Measurements from ENCODE around the gene LHFPL4. TPM values are rescaled to one million over a fixed set of nuclear protein-coding genes. Genes with fewer than 3 reads are reported as not detected.
"Not testable (repeated sequence)": the region's sequence is repeated elsewhere in the genome, so short reads cannot be mapped to it uniquely, and the experiment has no call there.

Gene LHFPL4
- total and polyA plus RNA-seq, 2 donors: 0.09 to 0.58 TPM

DNA sequence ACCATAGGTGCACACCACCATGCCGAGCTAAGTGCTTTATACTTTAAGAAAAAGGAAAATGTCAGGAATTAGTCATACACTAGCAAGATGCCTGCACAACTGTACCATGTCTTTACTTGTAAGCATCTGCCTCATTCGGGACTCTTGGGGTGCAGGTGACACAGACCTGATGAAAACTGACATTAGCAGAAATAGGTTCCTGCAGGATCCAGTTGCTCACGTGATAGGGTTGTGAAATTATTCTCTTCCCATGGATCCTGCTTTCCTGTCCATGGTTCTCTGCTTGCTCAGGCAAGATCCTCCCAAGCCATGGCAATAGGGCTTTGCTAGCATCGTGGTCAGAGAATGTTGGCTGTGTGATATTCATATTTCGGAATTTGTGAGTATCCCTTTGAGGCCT lies 10.2 kb upstream of the LHFPL4 start:
- Histone ChIP-seq H3K27ac (ENCODE audit: low read depth) (no peak overlapping the region), H3K4me3 (ENCODE audit: low read depth, low read length) (no peak overlapping the region), H3K4me1 (ENCODE audit: insufficient read depth) (no peaks in the 10 kb centered on the region), H3K36me3 (ENCODE audit: insufficient read depth) (no peaks in the 10 kb centered on the region)
- no peak for DNase-seq (ENCODE audit: extremely low spot score)
- 77% methylated on average over 5 of the region's 5 CpGs for WGBS

DNA sequence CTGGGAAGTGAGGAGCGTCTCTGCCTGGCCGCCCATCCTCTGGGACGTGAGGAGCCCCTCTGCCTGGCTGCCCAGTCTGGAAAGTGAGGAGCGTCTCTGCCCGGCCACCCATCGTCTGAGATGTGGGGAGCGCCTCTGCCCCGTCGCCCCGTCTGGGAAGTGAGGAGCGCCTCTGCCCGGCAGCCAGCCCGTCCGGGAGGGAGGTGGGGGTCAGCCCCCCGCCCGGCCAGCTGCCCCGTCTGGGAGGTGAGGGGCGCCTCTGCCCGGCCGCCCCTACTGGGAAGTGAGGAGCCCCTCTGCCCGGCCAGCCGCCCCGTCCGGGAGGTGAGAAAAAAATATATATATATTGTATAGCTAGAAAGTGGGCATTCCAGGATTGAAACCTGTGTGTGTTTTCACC lies 6.4 kb upstream of the LHFPL4 start:
- H3K36me3 ChIP-seq (ENCODE audit: insufficient read depth); H3K4me3 ChIP-seq (ENCODE audit: low read depth, low read length); DNase-seq (ENCODE audit: extremely low spot score); H3K27ac ChIP-seq (ENCODE audit: low read depth); H3K4me1 ChIP-seq (ENCODE audit: insufficient read depth): not testable (repeated sequence)
- WGBS: 96% methylated on average over 24 of the region's 24 CpGs

DNA sequence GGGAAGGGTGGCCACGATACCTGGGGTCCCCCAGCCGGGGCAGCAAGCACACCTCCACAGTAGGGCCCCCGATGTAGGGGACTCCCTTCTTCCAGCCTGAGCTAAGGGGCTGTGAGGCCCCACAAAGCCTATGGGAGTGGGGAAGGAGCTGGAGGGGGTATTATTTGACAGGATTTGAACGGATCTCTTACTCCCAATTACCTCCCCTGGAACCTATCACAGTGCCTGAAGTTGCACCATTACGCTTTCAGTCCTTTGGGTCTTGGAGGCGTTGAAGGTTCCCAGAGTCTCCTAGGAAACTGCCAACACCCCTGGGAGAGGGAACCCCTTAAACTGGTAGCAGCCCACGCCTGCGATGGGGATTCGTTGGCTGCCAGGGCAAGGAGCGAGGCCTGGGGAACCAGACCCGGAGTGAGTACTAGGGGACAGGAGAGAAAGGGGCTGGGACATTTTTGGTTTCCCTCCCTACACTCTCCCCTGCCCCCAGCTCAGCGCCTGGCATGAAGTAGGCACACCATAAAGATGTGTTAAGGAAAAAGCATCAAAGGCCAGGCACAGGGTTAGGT lies 409 bp upstream of the LHFPL4 start:
- no peaks in the 10 kb centered on the region for H3K36me3 ChIP-seq (ENCODE audit: insufficient read depth)
- no peaks in the 10 kb centered on the region for H3K4me1 ChIP-seq (ENCODE audit: insufficient read depth)
- WGBS: 26% methylated on average over 12 of the region's 12 CpGs
- no peak overlapping the region for H3K4me3 ChIP-seq (ENCODE audit: low read depth, low read length)
- H3K27ac ChIP-seq (ENCODE audit: low read depth): no peak overlapping the region
- DNase-seq (ENCODE audit: extremely low spot score): no peak

DNA sequence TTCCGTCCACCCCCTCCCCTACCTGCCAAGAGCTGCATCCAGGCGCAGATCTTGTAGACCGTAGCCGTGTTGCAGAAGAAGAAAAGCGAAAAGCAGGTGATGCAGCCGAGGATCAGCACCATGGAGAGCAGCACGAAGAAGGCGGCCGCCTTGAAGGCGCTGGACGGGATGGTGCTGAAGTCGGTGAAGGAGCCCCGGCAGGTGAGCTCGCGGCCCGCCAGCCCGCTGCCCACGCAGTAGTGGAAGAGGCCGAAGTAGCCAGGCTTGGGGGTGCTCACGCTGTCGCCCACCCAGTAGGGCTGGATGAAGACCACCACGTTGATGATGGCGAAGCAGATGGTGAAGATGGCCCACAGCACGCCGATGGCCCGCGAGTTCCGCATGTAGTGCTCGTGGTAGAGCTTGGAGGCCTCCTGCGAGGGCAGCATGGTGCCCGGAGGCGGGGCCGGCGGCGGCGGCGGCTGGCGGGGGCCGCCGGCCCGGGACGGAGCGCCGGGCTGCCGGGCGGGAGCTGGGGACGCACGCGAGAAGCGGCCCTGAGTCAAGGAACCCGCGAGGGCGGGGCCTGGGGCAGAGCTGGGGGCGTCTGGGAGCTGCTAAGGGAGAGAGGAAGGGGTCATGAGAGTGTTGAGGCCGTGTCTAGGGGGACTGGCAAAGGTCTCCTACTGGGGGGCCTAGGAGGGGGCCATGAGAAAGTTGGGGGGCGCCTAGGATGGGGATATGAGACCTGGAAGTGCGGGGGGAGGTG lies 1.2 kb downstream of the LHFPL4 start:
- WGBS: 4% methylated on average over 57 of the region's 57 CpGs
- H3K4me3 ChIP-seq (ENCODE audit: low read depth, low read length): no peak overlapping the region
- no peaks in the 10 kb centered on the region for H3K36me3 ChIP-seq (ENCODE audit: insufficient read depth)
- H3K27ac ChIP-seq (ENCODE audit: low read depth): no peak overlapping the region
- no peak for DNase-seq (ENCODE audit: extremely low spot score)
- H3K4me1 ChIP-seq (ENCODE audit: insufficient read depth): no peaks in the 10 kb centered on the region

DNA sequence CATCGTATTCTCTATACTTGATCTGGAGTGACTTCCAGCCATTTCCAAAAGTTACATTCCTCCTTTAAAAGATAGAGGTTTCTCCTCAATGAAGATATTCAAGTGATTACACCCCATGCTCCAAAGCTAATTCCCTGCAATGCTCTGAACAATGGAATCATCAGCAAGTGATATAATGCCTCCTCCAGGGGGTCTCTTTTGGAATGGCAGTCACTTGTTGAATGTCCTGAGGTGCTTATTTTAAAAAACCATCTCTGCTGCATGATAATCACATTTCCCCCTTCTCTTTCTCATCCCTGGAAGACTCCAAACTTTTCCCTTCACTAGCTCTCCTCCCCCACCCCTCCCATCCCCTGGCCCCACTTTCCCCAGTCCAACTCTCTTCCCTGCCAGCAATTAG lies 2.6 kb downstream of the LHFPL4 start:
- no peaks in the 10 kb centered on the region for H3K4me1 ChIP-seq (ENCODE audit: insufficient read depth)
- H3K27ac ChIP-seq (ENCODE audit: low read depth): no peak overlapping the region
- 82% methylated on average over 1 of the region's 1 CpG for WGBS
- DNase-seq (ENCODE audit: extremely low spot score): no peak
- no peaks in the 10 kb centered on the region for H3K36me3 ChIP-seq (ENCODE audit: insufficient read depth)
- H3K4me3 ChIP-seq (ENCODE audit: low read depth, low read length): no peak overlapping the region

DNA sequence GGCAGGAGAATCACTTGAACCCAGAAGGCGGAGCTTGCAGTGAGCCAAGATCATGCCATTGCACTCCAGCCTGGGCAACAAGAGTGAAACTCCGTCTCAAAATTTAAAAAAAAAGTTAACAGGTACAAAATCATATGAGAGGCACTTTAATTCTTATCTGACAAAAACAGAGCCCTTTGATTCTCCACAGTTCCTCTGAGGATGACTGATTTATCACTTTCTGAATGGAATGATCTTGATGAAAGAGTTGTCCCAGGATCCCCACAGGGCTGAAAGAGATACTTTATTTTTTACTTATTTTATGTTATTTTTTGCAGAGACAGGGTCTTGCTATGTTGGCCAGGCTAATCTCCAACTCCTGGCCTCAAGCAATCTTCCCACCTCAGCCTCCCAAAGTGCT lies 4.0 kb downstream of the LHFPL4 start:
- WGBS: 89% methylated on average over 2 of the region's 2 CpGs
- Histone ChIP-seq H3K36me3 (ENCODE audit: insufficient read depth) (no peaks in the 10 kb centered on the region), H3K27ac (ENCODE audit: low read depth) (no peak overlapping the region), H3K4me1 (ENCODE audit: insufficient read depth) (no peaks in the 10 kb centered on the region), H3K4me3 (ENCODE audit: low read depth, low read length) (no peak overlapping the region)
- DNase-seq (ENCODE audit: extremely low spot score): no peak

DNA sequence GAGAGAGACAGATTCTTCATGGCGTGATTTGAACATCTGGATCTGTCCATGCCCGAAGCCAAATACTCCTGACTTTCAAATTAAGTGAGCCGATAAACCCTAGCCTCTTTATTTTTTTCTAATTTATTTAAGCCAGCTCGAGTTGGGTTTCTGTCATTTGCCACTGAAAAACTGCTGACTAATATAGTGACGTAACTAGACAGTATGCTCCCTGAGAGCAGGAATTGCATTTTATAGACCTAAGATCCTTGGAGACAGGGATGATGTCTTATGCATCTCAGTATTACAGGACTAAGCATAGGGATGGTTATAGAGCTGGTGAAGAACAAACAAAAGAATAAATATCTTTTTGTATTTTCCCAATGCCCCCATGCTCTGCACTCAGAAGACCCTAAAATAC lies 4.6 kb downstream of the LHFPL4 start:
- 82% methylated on average over 5 of the region's 5 CpGs for WGBS
- Histone ChIP-seq H3K27ac (ENCODE audit: low read depth) (no peak overlapping the region), H3K36me3 (ENCODE audit: insufficient read depth) (no peaks in the 10 kb centered on the region), H3K4me3 (ENCODE audit: low read depth, low read length) (no peak overlapping the region), H3K4me1 (ENCODE audit: insufficient read depth) (no peaks in the 10 kb centered on the region)
- DNase-seq (ENCODE audit: extremely low spot score): no peak

DNA sequence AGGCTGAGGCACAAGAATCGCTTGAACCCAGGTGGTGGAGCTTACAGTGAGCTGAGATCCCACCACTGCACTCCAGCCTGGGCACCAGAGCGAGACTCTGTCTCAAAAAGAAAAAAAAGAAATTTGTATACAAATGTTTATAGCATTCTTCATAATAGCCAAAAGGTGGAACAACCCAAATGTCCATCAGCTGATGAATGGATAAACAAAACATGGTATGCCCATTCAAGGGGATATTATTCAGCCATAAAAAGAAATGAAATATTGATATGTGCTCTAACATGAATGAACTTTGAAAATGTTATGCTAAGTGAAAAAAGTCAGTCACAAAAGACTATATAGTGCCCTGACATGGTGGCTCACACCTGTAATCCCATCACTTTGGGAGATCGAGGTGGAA lies 11.4 kb downstream of the LHFPL4 start:
- Histone ChIP-seq H3K27ac (ENCODE audit: low read depth) (no peak overlapping the region), H3K4me3 (ENCODE audit: low read depth, low read length) (no peak overlapping the region), H3K36me3 (ENCODE audit: insufficient read depth) (no peaks in the 10 kb centered on the region), H3K4me1 (ENCODE audit: insufficient read depth) (no peaks in the 10 kb centered on the region)
- DNase-seq (ENCODE audit: extremely low spot score): no peak
- WGBS: 94% methylated on average over 3 of the region's 3 CpGs

DNA sequence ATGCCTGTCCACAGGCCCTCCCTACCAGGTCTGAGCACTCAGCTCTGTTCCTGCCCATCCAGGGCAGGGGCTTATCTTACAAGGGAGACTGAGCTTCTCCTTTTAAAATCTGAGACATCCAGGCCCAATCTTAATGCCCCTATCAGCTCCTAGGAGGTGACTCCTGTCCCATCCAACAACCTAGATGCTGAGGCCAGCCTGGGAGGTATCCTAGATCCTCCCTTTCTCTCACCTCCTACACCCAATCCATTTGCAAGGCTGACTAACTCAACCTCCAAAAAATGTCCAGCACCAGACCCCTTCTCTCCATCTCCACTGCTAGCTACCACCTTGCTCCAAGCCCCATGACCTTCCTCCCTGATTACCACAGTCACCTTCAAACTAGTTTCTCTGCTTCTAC lies 17.4 kb downstream of the LHFPL4 start:
- Histone ChIP-seq H3K36me3 (ENCODE audit: insufficient read depth) (no peaks in the 10 kb centered on the region), H3K27ac (ENCODE audit: low read depth) (no peak overlapping the region), H3K4me1 (ENCODE audit: insufficient read depth) (no peaks in the 10 kb centered on the region), H3K4me3 (ENCODE audit: low read depth, low read length) (no peak overlapping the region)
- no peak for DNase-seq (ENCODE audit: extremely low spot score)

DNA sequence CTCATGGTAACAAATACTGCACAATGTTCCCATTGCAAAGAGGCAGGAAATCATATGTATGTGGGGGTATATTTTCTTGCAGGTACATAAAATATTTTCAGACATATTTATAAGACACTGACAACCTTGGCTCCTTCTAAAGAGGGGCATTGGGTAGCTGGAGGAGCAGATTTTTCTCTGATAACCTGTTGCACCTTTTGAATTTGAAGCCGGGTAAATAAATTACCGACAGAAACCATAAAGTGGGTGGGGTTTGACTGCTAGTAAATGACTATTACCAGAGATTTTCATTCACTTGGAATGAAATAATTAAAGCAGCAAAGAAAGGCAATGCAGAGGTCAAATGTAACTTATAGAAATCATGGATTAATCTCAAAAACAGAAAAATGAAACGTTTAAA lies 19.2 kb downstream of the LHFPL4 start:
- 67% methylated on average over 3 of the region's 3 CpGs for whole genome bisulfite sequencing

DNA sequence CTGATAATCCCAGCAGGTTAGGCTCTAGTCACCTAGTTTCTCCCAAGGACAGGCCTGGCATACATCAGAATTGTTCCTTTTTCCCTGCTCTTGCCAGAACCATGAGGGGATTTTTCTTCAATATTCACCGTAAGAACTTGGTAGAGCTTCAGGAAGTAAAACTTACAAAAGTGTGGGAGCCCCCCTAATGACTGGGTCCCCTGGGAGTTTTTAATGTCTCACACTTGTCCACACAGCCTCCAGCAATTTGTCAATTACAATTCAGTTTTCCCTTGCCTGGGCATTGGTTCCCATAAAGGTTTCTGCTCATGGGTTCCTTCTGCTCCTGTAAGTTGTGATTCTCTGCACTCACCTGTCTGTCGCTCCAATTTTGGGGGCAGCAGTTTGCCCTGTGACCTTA lies 28.5 kb downstream of the LHFPL4 start:
- DNase-seq (ENCODE audit: extremely low spot score): no peak
- no peak overlapping the region for H3K27ac ChIP-seq (ENCODE audit: low read depth)
- WGBS: 84% methylated on average over 2 of the region's 2 CpGs

More for the DNA sequence above, 19.2 kb downstream of the LHFPL4 start:
- no peak for DNase-seq (ENCODE audit: extremely low spot score)
- no peak overlapping the region for H3K27ac ChIP-seq (ENCODE audit: low read depth)
- H3K4me1 ChIP-seq (ENCODE audit: insufficient read depth): no peaks in the 10 kb centered on the region
- H3K4me3 ChIP-seq (ENCODE audit: low read depth, low read length): no peak overlapping the region
- H3K36me3 ChIP-seq (ENCODE audit: insufficient read depth): no peaks in the 10 kb centered on the region

DNA sequence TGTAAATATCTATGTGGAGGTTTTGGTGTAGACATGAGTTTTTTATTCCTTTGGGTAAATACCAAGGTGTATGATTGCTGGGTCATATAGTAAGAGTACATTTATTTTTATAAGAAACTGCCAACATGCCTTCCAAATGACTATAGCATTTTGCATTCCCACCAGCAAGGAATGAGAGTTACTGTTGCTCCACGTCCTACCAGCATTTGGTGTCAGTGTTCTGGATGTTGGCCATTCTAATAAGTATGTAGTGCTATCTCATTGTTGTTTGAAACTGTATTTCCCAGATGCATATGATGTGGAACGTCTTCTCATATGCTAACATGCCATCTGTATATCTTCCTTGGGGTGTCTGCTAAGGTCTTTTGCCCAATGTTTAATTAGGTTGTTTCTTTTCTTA lies 38.7 kb downstream of the LHFPL4 start:
- Histone ChIP-seq H3K4me1 (ENCODE audit: insufficient read depth) (no peaks in the 10 kb centered on the region), H3K36me3 (ENCODE audit: insufficient read depth) (no peaks in the 10 kb centered on the region), H3K4me3 (ENCODE audit: low read depth, low read length) (no peak overlapping the region), H3K27ac (ENCODE audit: low read depth) (no peak overlapping the region)
- DNase-seq (ENCODE audit: extremely low spot score): no peak
- 57% methylated on average over 2 of the region's 2 CpGs for WGBS

More for the DNA sequence above, 28.5 kb downstream of the LHFPL4 start:
- H3K4me3 ChIP-seq (ENCODE audit: low read depth, low read length): no peak overlapping the region
- no peaks in the 10 kb centered on the region for H3K4me1 ChIP-seq (ENCODE audit: insufficient read depth)
- H3K36me3 ChIP-seq (ENCODE audit: insufficient read depth): no peaks in the 10 kb centered on the region

DNA sequence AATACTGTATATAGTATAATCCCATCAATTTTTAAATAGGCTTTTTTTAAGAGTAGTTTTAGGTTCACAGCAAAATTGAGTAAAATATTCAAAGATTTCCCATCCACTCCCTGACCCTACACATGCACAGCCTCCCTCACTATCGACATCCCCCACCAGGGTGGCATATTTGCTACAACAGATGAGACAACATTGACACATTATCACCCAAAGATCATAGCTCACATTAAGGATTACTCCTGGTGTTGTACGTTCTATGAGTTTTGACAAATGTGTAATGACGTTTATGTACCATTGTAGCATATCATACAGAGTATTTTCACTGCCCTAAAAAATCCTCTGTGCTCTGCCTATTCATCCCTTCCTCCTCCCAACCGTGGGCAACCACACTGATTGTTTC lies 39.3 kb downstream of the LHFPL4 start:
- no peak for DNase-seq (ENCODE audit: extremely low spot score)
- no peaks in the 10 kb centered on the region for H3K36me3 ChIP-seq (ENCODE audit: insufficient read depth)
- H3K4me3 ChIP-seq (ENCODE audit: low read depth, low read length): no peak overlapping the region
- WGBS: 67% methylated on average over 4 of the region's 4 CpGs
- H3K4me1 ChIP-seq (ENCODE audit: insufficient read depth): no peaks in the 10 kb centered on the region
- H3K27ac ChIP-seq (ENCODE audit: low read depth): no peak overlapping the region

DNA sequence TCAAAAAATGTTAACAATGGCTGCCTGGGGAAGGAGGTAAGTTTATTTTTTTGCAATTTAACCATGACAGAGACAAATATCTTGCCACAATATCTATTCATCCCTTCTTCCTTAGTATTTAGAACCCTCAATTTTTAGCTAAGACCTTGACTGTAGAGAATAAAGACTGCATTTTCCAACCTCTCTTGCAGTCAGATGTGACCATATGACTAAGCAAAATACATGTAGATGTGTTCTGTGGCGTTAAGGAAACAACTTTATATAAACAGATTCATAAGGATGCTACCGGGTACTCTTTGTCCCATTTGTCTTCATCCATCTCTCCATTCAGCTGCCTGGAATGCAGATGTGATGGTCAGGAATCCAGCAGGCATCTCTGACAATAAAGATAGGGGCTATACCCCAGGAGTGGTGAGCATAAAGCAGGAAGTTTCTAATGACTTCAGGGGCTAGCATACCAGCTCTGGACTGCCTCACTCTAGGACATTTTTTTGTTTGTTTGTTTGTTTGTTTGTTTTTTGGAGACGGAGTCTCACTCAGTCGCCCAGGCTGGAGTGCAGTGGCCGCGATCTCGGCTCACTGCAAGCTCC lies 41.1 kb downstream of the LHFPL4 start:
- no peak overlapping the region for H3K27ac ChIP-seq (ENCODE audit: low read depth)
- H3K36me3 ChIP-seq (ENCODE audit: insufficient read depth): no peaks in the 10 kb centered on the region
- no peaks in the 10 kb centered on the region for H3K4me1 ChIP-seq (ENCODE audit: insufficient read depth)
- no peak for DNase-seq (ENCODE audit: extremely low spot score)
- 72% methylated on average over 7 of the region's 7 CpGs for WGBS
- H3K4me3 ChIP-seq (ENCODE audit: low read depth, low read length): no peak overlapping the region
